GM08714 (cell line): Measurements from ENCODE around the gene FBXL4.
A peak's percentile ranks its signal among the peaks of the same experiment; 100 is the strongest.

Source experiments
- H3K4me3 ChIP-seq: fragments of 200-500 bp; sonication (Bioruptor generic); 2 replicates; pipeline ENCODE4 v1.5.1; 2014; ENCODE audit warnings: mild to moderate bottlenecking, low read length, inconsistent platforms
- ZNF274 ChIP-seq: IDR thresholded peaks from 2 replicates; pipeline ENCODE4 v1.6.1; 2012; ENCODE audit warnings: mild to moderate bottlenecking, low read depth, low read length

Gene FBXL4

DNA sequence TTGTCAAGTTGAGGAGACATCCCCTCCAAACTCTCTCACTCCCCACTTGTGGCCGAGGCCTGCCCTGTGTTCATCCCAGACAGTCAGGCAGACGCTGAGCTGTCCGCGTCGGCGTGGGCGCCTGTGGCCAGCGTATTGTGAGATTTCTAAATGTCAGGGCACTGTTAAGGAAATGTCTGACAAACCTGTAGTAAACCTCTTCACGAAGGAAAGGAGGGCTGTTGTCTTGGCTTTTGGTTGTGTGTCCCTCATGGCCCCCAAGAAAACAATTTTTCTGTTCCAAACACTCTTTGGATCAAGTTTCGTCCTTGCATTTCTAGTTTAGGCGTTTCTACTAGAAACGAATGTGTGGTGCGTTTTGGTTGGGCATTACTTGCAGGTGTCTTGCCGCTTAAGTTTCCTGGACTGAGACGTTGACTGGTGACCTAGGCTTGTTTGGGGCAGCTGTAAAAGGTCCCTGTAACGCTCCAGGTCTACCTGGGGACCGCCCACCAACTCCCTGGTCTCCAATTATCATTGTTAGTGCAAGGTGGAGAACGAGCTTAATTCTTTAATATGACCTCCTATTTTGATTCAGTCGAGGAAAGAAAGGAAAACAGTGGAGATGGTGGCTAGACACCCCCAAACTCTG, 122.0 kb downstream of the FBXL4 start:
- no peak overlapping the region for H3K4me3 ChIP-seq
- TF ChIP-seq ZNF274: no peak

- no peak for TF ChIP-seq ZNF274
- H3K4me3 ChIP-seq: no peak overlapping the region
These were observed 122.7 kb downstream of the FBXL4 start for GRCh38 chr6:98824902-98825599.

- H3K4me3 ChIP-seq: peak overlapping the region; percentile 42
- no peak for TF ChIP-seq ZNF274
These were observed 123.4 kb downstream of the FBXL4 start for GRCh38 chr6:98824162-98824901.

- no peak for TF ChIP-seq ZNF274
- peak overlapping the region; percentile 42 for H3K4me3 ChIP-seq
These were observed 124.2 kb downstream of the FBXL4 start for GRCh38 chr6:98823428-98824161.

GRCh38 chr6:98821756-98822405, 125.9 kb downstream of the FBXL4 start:
- H3K4me3 ChIP-seq: no peak overlapping the region
- no peak for TF ChIP-seq ZNF274
